Fibroblast of villous mesenchyme (primary cell): ENCODE results near the gene ZNF835. TPM values are rescaled to one million over a fixed set of nuclear protein-coding genes. Genes with fewer than 3 reads are reported as not detected.

Experiments used
- DNase-seq: peaks from one replicate; pipeline ENCODE4 v3.0.0-alpha.2; 2010; ENCODE audit warnings: low read depth
- H3K4me3 ChIP-seq: 2 replicates; pipeline ENCODE4 v1.5.1; 2011; ENCODE audit warnings: low read depth, mild to moderate bottlenecking, low read length
- total RNA-seq: library from RNA; depleted of rRNA; stranded (reverse); fragments of >200 nt; gene quantifications from 2 replicates; pipeline ENCODE4 v1.2.3, GENCODE V29; 2012
- TF ChIP-seq, protein P1 (sequence below): IDR thresholded peaks from 2 replicates; pipeline ENCODE4 v1.5.1; 2012; ENCODE audit warnings: low read depth, mild to moderate bottlenecking, low read length; ENCODE audit not compliant: insufficient read depth

ZNF835 gene
- total RNA-seq, 1 donor = not detected

- TF ChIP-seq, protein P1, sequence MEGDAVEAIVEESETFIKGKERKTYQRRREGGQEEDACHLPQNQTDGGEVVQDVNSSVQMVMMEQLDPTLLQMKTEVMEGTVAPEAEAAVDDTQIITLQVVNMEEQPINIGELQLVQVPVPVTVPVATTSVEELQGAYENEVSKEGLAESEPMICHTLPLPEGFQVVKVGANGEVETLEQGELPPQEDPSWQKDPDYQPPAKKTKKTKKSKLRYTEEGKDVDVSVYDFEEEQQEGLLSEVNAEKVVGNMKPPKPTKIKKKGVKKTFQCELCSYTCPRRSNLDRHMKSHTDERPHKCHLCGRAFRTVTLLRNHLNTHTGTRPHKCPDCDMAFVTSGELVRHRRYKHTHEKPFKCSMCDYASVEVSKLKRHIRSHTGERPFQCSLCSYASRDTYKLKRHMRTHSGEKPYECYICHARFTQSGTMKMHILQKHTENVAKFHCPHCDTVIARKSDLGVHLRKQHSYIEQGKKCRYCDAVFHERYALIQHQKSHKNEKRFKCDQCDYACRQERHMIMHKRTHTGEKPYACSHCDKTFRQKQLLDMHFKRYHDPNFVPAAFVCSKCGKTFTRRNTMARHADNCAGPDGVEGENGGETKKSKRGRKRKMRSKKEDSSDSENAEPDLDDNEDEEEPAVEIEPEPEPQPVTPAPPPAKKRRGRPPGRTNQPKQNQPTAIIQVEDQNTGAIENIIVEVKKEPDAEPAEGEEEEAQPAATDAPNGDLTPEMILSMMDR = no peak
Observed at GRCh38 chr19:56664511-56664910, 7.0 kb downstream of the ZNF835 start.

DNA sequence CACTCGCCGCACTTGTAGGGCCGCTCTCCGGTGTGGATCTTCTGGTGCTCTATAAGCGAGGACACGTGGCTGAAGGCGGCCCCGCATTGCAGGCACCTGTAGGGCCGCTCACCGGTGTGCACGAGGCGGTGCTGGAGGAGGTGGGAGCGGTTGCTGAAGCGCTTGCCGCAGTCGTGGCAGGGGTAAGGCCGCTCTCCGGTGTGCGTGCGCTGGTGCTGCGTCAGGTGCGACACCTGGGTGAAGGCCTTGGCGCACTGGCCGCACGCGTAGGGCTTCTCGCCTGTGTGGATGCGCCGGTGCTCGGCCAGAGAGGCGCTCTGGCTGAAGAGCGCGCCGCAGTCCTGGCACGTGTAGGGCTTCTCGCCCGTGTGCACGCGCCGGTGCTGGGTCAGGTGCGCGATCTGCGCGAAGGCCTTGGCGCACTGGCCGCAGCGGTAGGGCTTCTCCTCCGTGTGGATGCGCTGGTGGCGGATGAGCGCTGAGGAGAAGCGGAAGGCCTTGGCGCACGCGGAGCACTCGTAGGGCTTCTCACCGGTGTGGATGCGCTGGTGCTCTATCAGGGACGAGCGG is 7.5 kb downstream of the ZNF835 start:
- no peak for DNase-seq
- TF ChIP-seq, protein P1 = no peak
- H3K4me3 ChIP-seq = no peak overlapping the region

More at GRCh38 chr19:56664511-56664910, 7.0 kb downstream of the ZNF835 start:
- DNase-seq = no peak
- no peak overlapping the region for H3K4me3 ChIP-seq

GRCh38 chr19:56661248-56661647 is 10.3 kb downstream of the ZNF835 start:
- DNase-seq = no peak
- TF ChIP-seq, protein P1 = no peak
- no peak overlapping the region for H3K4me3 ChIP-seq

- no peak overlapping the region for H3K4me3 ChIP-seq
- TF ChIP-seq, protein P1 = no peak
- no peak for DNase-seq
Observed at GRCh38 chr19:56660381-56661107, 11.0 kb downstream of the ZNF835 start.

DNA sequence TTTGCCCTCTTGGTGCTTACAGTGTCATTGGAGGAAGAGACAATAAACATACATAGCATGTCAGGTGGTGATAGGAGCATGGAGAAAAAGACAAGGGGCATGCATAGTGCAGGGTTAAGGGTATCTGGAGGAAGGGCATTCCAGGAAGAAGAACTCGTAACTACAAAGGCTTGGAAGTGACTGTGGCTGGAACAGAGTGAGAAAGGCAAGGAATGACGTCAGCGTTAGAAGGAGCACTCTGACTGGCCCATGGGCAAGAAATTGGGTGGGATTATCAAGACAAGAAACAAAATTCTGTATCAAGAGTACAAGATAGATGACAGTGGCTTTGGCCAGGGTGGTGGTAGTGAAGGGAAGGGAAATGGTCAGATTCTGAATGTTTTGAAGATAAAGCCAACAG is 17.4 kb downstream of the ZNF835 start:
- TF ChIP-seq, protein P1 = no peak
- H3K4me3 ChIP-seq = no peak overlapping the region
- DNase-seq = no peak

- TF ChIP-seq, protein P1 = no peak
- H3K4me3 ChIP-seq = no peak overlapping the region
Observed at GRCh38 chr19:56643460-56643955, 28.0 kb downstream of the ZNF835 start.

More at GRCh38 chr19:56643460-56643955, 28.0 kb downstream of the ZNF835 start:
- DNase-seq = no peak
